Activated B cell treated with CpG ODN at 0.5 μM for 24 hours (primary cell): ENCODE data around the gene PNPLA7. TPM values are rescaled to one million over a fixed set of nuclear protein-coding genes. Genes with fewer than 3 reads are reported as not detected.
A peak's percentile ranks its signal among the peaks of the same experiment; 100 is the strongest.
"Not testable (repeated sequence)": the region's sequence is repeated elsewhere in the genome, so short reads cannot be mapped to it uniquely, and the experiment has no call there.

ENCODE experiments used
- ATAC-seq: fragments of 200-7000 bp; cut with Tn5 transposase; one replicate; pipeline ENCODE4 v1.10.0; 2021; ENCODE audit warnings: low read depth, mild to moderate bottlenecking, moderate library complexity
- CTCF ChIA-PET: fragments of 350-600 bp; sonication (Branson Sonifier 250); formaldehyde crosslinking; loops from one replicate; lab custom pipeline; 2021; ENCODE audit warnings: antibody characterized with exemption; lab: Charles Lee
- POLR2A ChIA-PET: fragments of 350-600 bp; sonication (Branson Sonifier 250); formaldehyde crosslinking; loops from one replicate; lab custom pipeline; 2021; ENCODE audit warnings: antibody characterized with exemption; lab: Charles Lee
- DNase-seq: peaks from one replicate; pipeline ENCODE4 v3.0.0; 2022
- H3K27ac Mint-ChIP-seq: one replicate; pipeline ENCODE4 v1.8.0; 2020; ENCODE audit warnings: mixed read lengths
- H3K27me3 Mint-ChIP-seq: one replicate; pipeline ENCODE4 v1.8.0; 2021; ENCODE audit warnings: mixed read lengths
- H3K36me3 Mint-ChIP-seq: one replicate; pipeline ENCODE4 v1.8.0; 2021; ENCODE audit warnings: low read depth, mixed read lengths
- H3K4me1 Mint-ChIP-seq: one replicate; pipeline ENCODE4 v1.8.0; 2021; ENCODE audit warnings: mixed read lengths
- H3K4me3 Mint-ChIP-seq: one replicate; pipeline ENCODE4 v1.8.0; 2020; ENCODE audit warnings: mild to moderate bottlenecking, mixed read lengths
- H3K9me3 Mint-ChIP-seq: one replicate; pipeline ENCODE4 v1.8.0; 2020; ENCODE audit warnings: mixed read lengths
- CTCF ChIP-seq: fragments of 200-600 bp; IDR thresholded peaks from one replicate; pipeline ENCODE4 v1.8.0; 2022; ENCODE audit warnings: antibody characterized with exemption, mild to moderate bottlenecking
- intact Hi-C: fragments of 100-400 bp; cut with micrococcal nuclease; formaldehyde crosslinking; loops from one replicate; pipeline ENCODE4 v1.15.1; 2024
- total RNA-seq: library from RNA; stranded (reverse); gene quantifications from 2 replicates; pipeline ENCODE4 v1.2.3, GENCODE V29; 2022

PNPLA7 gene
- total RNA-seq, 1 donor from 2014 or later, result 5.5 TPM

- ATAC-seq (no peak), DNase-seq (no peak)
- H3K27ac Mint-ChIP-seq, result no peak overlapping the region
- H3K9me3 Mint-ChIP-seq, result no peaks in the 10 kb centered on the region
- ChIA-PET POLR2A (no interaction called here), CTCF (interaction anchor here (1.0 kb wide), 1 partner anchor 28 kb away, joined by 3 read pairs; no protein-coding TSS in a partner anchor)
- no peak for TF ChIP-seq CTCF
- no peaks in the 10 kb centered on the region for H3K27me3 Mint-ChIP-seq
- no peak overlapping the region for H3K4me3 Mint-ChIP-seq
- intact Hi-C loops, result no loop called here
- peaks cover 3% of the 10 kb centered on the region for H3K36me3 Mint-ChIP-seq
- H3K4me1 Mint-ChIP-seq, result peaks cover 14% of the 10 kb centered on the region
These were observed 134.8 kb downstream of the PNPLA7 start for GRCh38 chr9:137415451-137415850.

GRCh38 chr9:137412431-137412830 lies 137.8 kb downstream of the PNPLA7 start:
- no peak for TF ChIP-seq CTCF
- DNase-seq (no peak), ATAC-seq (no peak)
- Mint-ChIP-seq H3K27me3 (peaks cover 2% of the 10 kb centered on the region), H3K4me1 (peaks cover 16% of the 10 kb centered on the region), H3K4me3 (no peak overlapping the region), H3K36me3 (no peaks in the 10 kb centered on the region), H3K9me3 (no peaks in the 10 kb centered on the region), H3K27ac (no peak overlapping the region)
- intact Hi-C loops, result no loop called here
- ChIA-PET POLR2A (interaction anchor here (1.5 kb wide), 1 partner anchor 11 kb away, joined by 6 read pairs; the partner anchor contains the start of genes EXD3 and NOXA1), CTCF (interaction anchor here (1.2 kb wide), 1 partner anchor 10 kb away, joined by 6 read pairs; the partner anchor contains the start of genes EXD3 and NOXA1)

GRCh38 chr9:137411645-137412380 lies 138.4 kb downstream of the PNPLA7 start:
- ATAC-seq (peak; percentile 60), DNase-seq (peak; percentile 39)
- H3K4me1 Mint-ChIP-seq, result peaks cover 18% of the 10 kb centered on the region
- peaks cover 2% of the 10 kb centered on the region for H3K27me3 Mint-ChIP-seq
- no peak overlapping the region for H3K4me3 Mint-ChIP-seq
- TF ChIP-seq CTCF, result no peak
- CTCF ChIA-PET, result interaction anchor here (1.2 kb wide), 1 partner anchor 11 kb away, joined by 6 read pairs; the partner anchor contains the start of genes EXD3 and NOXA1
- H3K36me3 Mint-ChIP-seq, result no peaks in the 10 kb centered on the region
- intact Hi-C loops, result no loop called here
- no peak overlapping the region for H3K27ac Mint-ChIP-seq
- no peaks in the 10 kb centered on the region for H3K9me3 Mint-ChIP-seq
- POLR2A ChIA-PET, result interaction anchor here (0.6 to 1.5 kb wide), 2 partner anchors 11 to 380 kb away, joined by 4 to 6 read pairs; partner anchors contain the start of genes EXD3 and NOXA1

- DNase-seq, result no peak
- peaks cover 2% of the 10 kb centered on the region for H3K27me3 Mint-ChIP-seq
- peaks cover 20% of the 10 kb centered on the region for H3K4me1 Mint-ChIP-seq
- H3K36me3 Mint-ChIP-seq, result no peaks in the 10 kb centered on the region
- no peak overlapping the region for H3K27ac Mint-ChIP-seq
- ChIA-PET CTCF (no interaction called here), POLR2A (interaction anchor here (0.6 to 1.5 kb wide), 2 partner anchors 12 to 380 kb away, joined by 4 to 6 read pairs; partner anchors contain the start of genes EXD3 and NOXA1)
- H3K4me3 Mint-ChIP-seq, result no peak overlapping the region
- no peaks in the 10 kb centered on the region for H3K9me3 Mint-ChIP-seq
- intact Hi-C loops, result no loop called here
- ATAC-seq, result no peak
- TF ChIP-seq CTCF, result no peak
These were observed 138.9 kb downstream of the PNPLA7 start for GRCh38 chr9:137411260-137411644.

- ATAC-seq, result no peak
- Mint-ChIP-seq H3K4me3 (no peak overlapping the region), H3K4me1 (peaks cover 20% of the 10 kb centered on the region), H3K9me3 (no peaks in the 10 kb centered on the region), H3K27me3 (peaks cover 2% of the 10 kb centered on the region), H3K36me3 (no peaks in the 10 kb centered on the region), H3K27ac (no peak overlapping the region)
- DNase-seq, result no peak
- intact Hi-C loops, result no loop called here
- TF ChIP-seq CTCF, result no peak
- ChIA-PET CTCF (no interaction called here), POLR2A (interaction anchor here (1.5 kb wide), 1 partner anchor 12 kb away, joined by 6 read pairs; the partner anchor contains the start of genes EXD3 and NOXA1)
These were observed 139.3 kb downstream of the PNPLA7 start for GRCh38 chr9:137410891-137411249.

GRCh38 chr9:137410236-137410890 lies 139.8 kb downstream of the PNPLA7 start:
- DNase-seq, H3K27ac Mint-ChIP-seq, ATAC-seq, POLR2A ChIA-PET, H3K9me3 Mint-ChIP-seq, H3K27me3 Mint-ChIP-seq, H3K36me3 Mint-ChIP-seq, H3K4me3 Mint-ChIP-seq, CTCF ChIA-PET, intact Hi-C loops: not testable (repeated sequence)
- H3K4me1 Mint-ChIP-seq, result peaks cover 20% of the 10 kb centered on the region
